ENCODE measurements around the gene USP38.
A peak's percentile ranks its signal among the peaks of the same experiment; 100 is the strongest.

GRCh38 chr4:143207555-143207954 lies 22.8 kb downstream of the USP38 start:
- no peak for TF ChIP-seq POLR2A (IDR thresholded peaks at IDR 0.05; ENCODE audit: low read depth, low read length)
- peak in 1 of 2 donors; percentile 12 for TF ChIP-seq CTCF (IDR thresholded peaks at IDR 0.05; ENCODE audit: extremely low read depth in 1 of 2, insufficient read depth in 1 of 2, low read depth in 1 of 2, low read length in 2 of 2)
- TF ChIP-seq EZH2 (IDR thresholded peaks at IDR 0.05; ENCODE audit: borderline replicate concordance, low read depth, low read length, severe bottlenecking): no peak
- TF ChIP-seq JUN (IDR thresholded peaks at IDR 0.05; ENCODE audit: borderline replicate concordance, insufficient read depth, insufficient read length, low read depth): no peak
- no peak for TF ChIP-seq MYC (IDR thresholded peaks at IDR 0.05; ENCODE audit: low read depth, low read length)
- TF ChIP-seq POLR2AphosphoS5 (IDR thresholded peaks at IDR 0.05; ENCODE audit: insufficient read depth, low read depth, low read length): no peak
- TF ChIP-seq MAX (IDR thresholded peaks at IDR 0.05; ENCODE audit: insufficient read depth, insufficient read length): no peak
